HepG2 (cell line): Measurements from ENCODE around the gene SH2D3A. TPM values are rescaled to one million over a fixed set of nuclear protein-coding genes. Genes with fewer than 3 reads are reported as not detected.
A peak's percentile ranks its signal among the peaks of the same experiment; 100 is the strongest.

ENCODE experiments used
- ARID4A ChIP-seq: sonication (generic); formaldehyde crosslinking; IDR thresholded peaks from 2 replicates; pipeline ENCODE4 v1.5.0; 2020; ENCODE audit warnings: mild to moderate bottlenecking, missing genetic modification reagents, borderline replicate concordance
- CC2D1A ChIP-seq: sonication (generic); formaldehyde crosslinking; IDR thresholded peaks from 2 replicates; pipeline ENCODE4 v1.8.1; 2023; ENCODE audit warnings: mild to moderate bottlenecking, missing genetic modification reagents
- CTCF ChIP-seq: sonication (generic); formaldehyde crosslinking; IDR thresholded peaks from 2 replicates; pipeline ENCODE4 v1.5.0; 2020; ENCODE audit warnings: mild to moderate bottlenecking, missing genetic modification reagents, moderate library complexity
- FOXP4 ChIP-seq: sonication (generic); formaldehyde crosslinking; IDR thresholded peaks from 2 replicates; pipeline ENCODE4 v1.4.0; 2020; ENCODE audit warnings: missing genetic modification reagents
- MBNL3 ChIP-seq: fragments of 250-450 bp; sonication (Bioruptor Pico); conservative IDR thresholded peaks from 2 replicates; pipeline ENCODE4 v1.8.0; 2022; ENCODE audit warnings: mild to moderate bottlenecking, inconsistent platforms
- NFYC ChIP-seq: IDR thresholded peaks from 2 replicates; pipeline ENCODE4 v1.6.1; 2016; ENCODE audit warnings: missing genetic modification reagents, missing compliant biosample characterization
- PAWR ChIP-seq: sonication (generic); formaldehyde crosslinking; IDR thresholded peaks from 2 replicates; pipeline ENCODE4 v1.4.0; 2020; ENCODE audit warnings: missing genetic modification reagents, mild to moderate bottlenecking, borderline replicate concordance
- PRDM15 ChIP-seq: sonication (generic); formaldehyde crosslinking; IDR thresholded peaks from 2 replicates; pipeline ENCODE4 v1.4.0; 2020; ENCODE audit warnings: missing genetic modification reagents
- ZFP37 ChIP-seq: sonication (generic); formaldehyde crosslinking; IDR thresholded peaks from 2 replicates; pipeline ENCODE4 v1.4.0; 2020; ENCODE audit warnings: missing genetic modification reagents, borderline replicate concordance
- ZNF451 ChIP-seq: sonication (generic); formaldehyde crosslinking; IDR thresholded peaks from 2 replicates; pipeline ENCODE4 v1.5.0; 2020; ENCODE audit warnings: mild to moderate bottlenecking, missing genetic modification reagents
- ZSCAN12 ChIP-seq: sonication (generic); formaldehyde crosslinking; IDR thresholded peaks from 2 replicates; pipeline ENCODE4 v1.9.0; 2021; ENCODE audit warnings: mild to moderate bottlenecking, missing genetic modification reagents
- ZXDC ChIP-seq: sonication (generic); formaldehyde crosslinking; IDR thresholded peaks from 2 replicates; pipeline ENCODE4 v1.5.0; 2020; ENCODE audit warnings: mild to moderate bottlenecking, missing genetic modification reagents
- polyA plus RNA-seq, 8 experiments: library from polyadenylated mRNA; depleted of rRNA in 3 of 8; stranded (reverse) in 7 of 8; unstranded in 1 of 8; fragments of >200 nt; fragmentation: Illumina TruSeq in 4 of 8; extraction: Trizol in 4 of 8; gene quantifications; 2 replicates each; pipeline versions ENCODE4 v1.2.1 to v1.2.3, GENCODE V29; 2011 to 2016; ENCODE audit warnings: low read depth in 4 of 8, missing spikeins in 1 of 8, mixed read lengths in 1 of 8; ENCODE audit not compliant: insufficient read depth in 1 of 8
- total RNA-seq, 5 experiments: library from RNA; depleted of rRNA; stranded (reverse); fragments of >200 nt; fragmentation: Illumina TruSeq; extraction: Trizol; gene quantifications; 2 replicates each; pipeline ENCODE4 v1.2.3, GENCODE V29; 2016; ENCODE audit warnings: low read depth in 1 of 5

The SH2D3A gene
- total and polyA plus RNA-seq, 2 of the 13 experiments (the other 11 are each of a cell fraction or from before 2014, with no cell fraction given), result 1.0 to 2.2 TPM

GRCh38 chr19:6739883-6740588 lies 27.2 kb downstream of the SH2D3A start (continued):
- TF ChIP-seq PRDM15 (no peak), ARID4A (CRISPR knock-in tag) (peak; percentile 4; the same call in 1 of the 2 replicates), CTCF (CRISPR knock-in tag) (no peak), FOXP4 (CRISPR knock-in tag) (0 out of 2 replicates have a peak, but pooled peaks have one; percentile 8), MBNL3 (CRISPR knock-in tag) (no peak), NFYC (CRISPR knock-in tag) (no peak), ZXDC (CRISPR knock-in tag) (no peak), ZSCAN12 (CRISPR knock-in tag) (no peak), ZNF451 (CRISPR knock-in tag) (no peak), CC2D1A (CRISPR knock-in tag) (no peak), ZFP37 (CRISPR knock-in tag) (no peak), PAWR (CRISPR knock-in tag) (no peak)
